Fibroblast of peridontal ligament (primary cell): ENCODE measurements around the gene ERI3.
"Not testable (repeated sequence)": the region's sequence is repeated elsewhere in the genome, so short reads cannot be mapped to it uniquely, and the experiment has no call there.

Experiments
- DNase-seq: peaks from one replicate; pipeline ENCODE4 v3.0.0-alpha.2; 2010; ENCODE audit errors: extremely low read depth

ERI3 gene

DNA sequence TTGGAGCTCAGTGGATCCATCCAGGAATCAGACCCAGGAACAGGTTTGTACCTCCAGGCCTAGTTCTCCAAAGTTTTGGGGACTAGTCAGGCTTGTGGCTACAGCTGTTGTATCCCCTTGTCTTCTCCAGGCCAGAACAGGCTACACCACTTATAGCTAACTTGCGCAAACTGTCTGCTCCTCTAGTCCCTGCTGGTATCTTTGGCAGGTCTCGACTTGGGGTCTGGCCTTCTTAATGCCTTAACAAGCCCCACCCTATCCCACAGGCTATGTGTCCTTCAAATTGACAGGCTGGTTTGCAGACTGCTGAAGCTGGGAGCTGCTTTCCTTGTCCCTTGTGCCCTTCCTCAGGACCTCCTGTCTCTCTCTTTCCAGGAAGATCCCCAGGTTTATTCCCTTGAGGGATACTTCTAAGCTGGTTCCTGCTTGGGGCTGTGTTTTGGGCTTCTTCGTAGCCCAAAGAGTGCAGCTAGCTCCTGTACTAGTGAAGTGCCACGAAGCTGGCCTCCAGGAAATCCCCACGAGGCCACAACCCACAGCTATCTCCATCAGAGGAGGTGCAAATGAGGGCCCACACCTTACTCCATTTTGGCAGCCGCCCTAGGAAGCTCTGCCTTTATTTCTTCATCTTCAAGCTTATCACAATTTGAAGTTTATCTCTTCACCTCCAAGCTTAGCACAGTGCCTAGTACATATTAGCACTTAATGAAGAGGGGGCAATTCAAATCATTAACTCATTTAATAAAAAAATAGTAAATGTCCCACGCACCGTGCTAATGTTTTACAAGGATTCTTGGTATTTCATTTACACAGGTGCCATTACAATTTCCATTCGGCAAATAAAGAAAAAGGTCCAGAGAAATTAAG is 142.5 kb downstream of the ERI3 start:
- no peak for DNase-seq

DNA sequence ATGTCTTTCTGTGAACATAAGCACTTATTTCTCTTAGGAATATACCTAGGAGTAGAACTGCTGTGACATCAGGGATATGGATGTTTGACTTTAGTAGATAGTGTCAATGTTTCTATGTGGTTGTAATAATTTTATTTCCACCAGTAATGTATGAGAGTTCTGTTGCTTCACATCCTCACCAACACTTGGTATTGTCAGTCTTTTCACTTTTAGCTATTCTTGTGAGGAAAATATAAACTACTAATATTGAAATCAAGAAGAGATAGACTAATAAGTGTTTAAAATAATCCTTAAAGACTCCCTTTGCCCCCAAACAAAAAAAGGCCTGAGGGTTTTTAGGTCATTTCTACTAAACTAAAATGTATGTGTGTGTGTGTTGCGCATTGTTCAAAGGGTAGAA is 144.5 kb downstream of the ERI3 start:
- no peak for DNase-seq

DNA sequence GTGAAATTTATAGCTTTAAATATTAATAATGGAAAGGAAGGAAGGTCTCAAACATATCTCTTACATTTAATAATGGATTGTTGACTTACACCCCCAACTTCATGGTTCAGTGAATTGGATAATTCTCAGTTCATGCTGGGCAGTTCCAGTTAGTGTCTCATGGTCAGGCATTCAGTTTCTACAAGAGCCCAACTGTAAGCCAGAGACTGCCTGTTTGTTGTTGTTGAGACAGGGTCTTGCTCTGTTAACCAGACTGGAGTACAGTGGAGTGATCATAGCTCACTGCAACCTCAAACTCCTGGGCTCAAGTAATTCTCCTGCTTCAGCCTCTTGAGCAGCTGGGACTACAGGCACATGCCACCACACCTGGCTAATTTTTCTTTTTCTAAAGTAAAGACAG is 146.8 kb downstream of the ERI3 start:
- DNase-seq, result no peak

DNA sequence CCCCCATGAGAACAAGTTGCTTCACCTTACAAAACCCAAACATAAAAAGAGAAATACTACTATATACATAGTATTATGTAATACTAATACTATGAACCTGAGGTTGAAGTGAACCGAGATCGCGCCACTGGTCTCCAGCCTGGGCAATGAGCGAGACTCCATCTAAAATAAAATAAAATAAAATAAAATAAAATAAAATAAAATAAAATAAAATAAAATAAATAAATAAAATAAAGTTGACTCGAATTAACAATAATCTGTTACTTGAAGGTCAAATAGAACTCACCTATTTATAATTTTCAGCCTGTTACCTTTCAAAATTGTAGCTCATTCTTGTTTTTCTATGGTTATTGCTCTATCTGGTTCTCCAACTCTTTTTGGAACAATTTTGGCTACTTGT is 148.5 kb downstream of the ERI3 start:
- not testable (repeated sequence) for DNase-seq

GRCh38 chr1:44200336-44200735 is 154.7 kb downstream of the ERI3 start:
- no peak for DNase-seq

- DNase-seq, result no peak
Observed at GRCh38 chr1:44174630-44175029, 180.4 kb downstream of the ERI3 start.
